ENCODE measurements around the gene SYNGAP1. TPM values are rescaled to one million over a fixed set of nuclear protein-coding genes. Genes with fewer than 3 reads are reported as not detected.

The SYNGAP1 gene
- total and polyA plus RNA-seq, 2 of the 8 experiments (the other 6 are each of a cell fraction or from before 2014, with no cell fraction given) = 31.0 to 101 TPM

DNA sequence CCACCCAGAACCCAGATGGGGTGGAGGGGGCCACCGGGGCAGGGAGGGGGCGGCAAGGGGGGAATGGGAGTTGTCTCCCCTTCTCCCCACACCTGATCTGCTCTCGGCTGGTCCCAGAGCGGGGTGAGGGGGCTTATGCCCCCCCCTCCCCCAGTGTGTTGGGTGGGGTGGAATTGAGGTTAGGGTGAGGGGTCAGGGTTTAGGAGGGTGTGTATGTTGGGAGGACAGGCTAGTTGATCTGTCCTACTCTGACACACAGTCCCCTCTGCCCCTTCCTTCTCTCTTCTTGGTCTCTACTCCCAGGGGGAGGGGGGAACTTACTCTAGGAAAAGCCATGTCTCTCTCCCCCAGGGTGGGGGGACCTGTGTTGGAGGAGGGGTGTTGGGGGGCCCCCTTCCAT, 32.6 kb downstream of the SYNGAP1 start (continued):
- no peak for TF ChIP-seq HDAC6 (IDR thresholded peaks at IDR 0.05; ENCODE audit: low read depth, low read length)
- no peak for TF ChIP-seq MAFK (IDR thresholded peaks at IDR 0.05; ENCODE audit: low read depth, low read length)
- TF ChIP-seq SIX5 (IDR thresholded peaks at IDR 0.05; ENCODE audit: low read depth, low read length) = no peak
